ENCODE measurements around the gene GALNS.

Gene GALNS

GRCh38 chr16:88888461-88889387 lies 32.0 kb upstream of the GALNS start:
- DNase-seq = no peak

- DNase-seq = no peak
Observed at GRCh38 chr16:88888057-88888456, 31.3 kb upstream of the GALNS start.

GRCh38 chr16:88886845-88887521 lies 30.2 kb upstream of the GALNS start:
- DNase-seq = no peak

- DNase-seq = no peak
Observed at GRCh38 chr16:88886420-88886844, 29.7 kb upstream of the GALNS start.

GRCh38 chr16:88885693-88886280 lies 29.0 kb upstream of the GALNS start:
- DNase-seq = no peak

- DNase-seq = no peak
Observed at GRCh38 chr16:88884569-88885271, 28.0 kb upstream of the GALNS start.

GRCh38 chr16:88883946-88884345 lies 27.2 kb upstream of the GALNS start:
- DNase-seq = no peak

- DNase-seq = no peak
Observed at GRCh38 chr16:88883117-88883895, 26.6 kb upstream of the GALNS start.

GRCh38 chr16:88882358-88883030 lies 25.7 kb upstream of the GALNS start:
- no peak for DNase-seq

GRCh38 chr16:88881675-88882357 lies 25.1 kb upstream of the GALNS start:
- DNase-seq = no peak

GRCh38 chr16:88881007-88881615 lies 24.4 kb upstream of the GALNS start:
- DNase-seq = no peak

- DNase-seq = no peak
Observed at GRCh38 chr16:88880226-88881006, 23.7 kb upstream of the GALNS start.

GRCh38 chr16:88879788-88880055 lies 23.0 kb upstream of the GALNS start:
- no peak for DNase-seq

GRCh38 chr16:88878967-88879787 lies 22.4 kb upstream of the GALNS start:
- DNase-seq = no peak

GRCh38 chr16:88878356-88878755 lies 21.6 kb upstream of the GALNS start:
- DNase-seq = no peak

GRCh38 chr16:88877564-88878289 lies 21.0 kb upstream of the GALNS start:
- no peak for DNase-seq

GRCh38 chr16:88876942-88877526 lies 20.3 kb upstream of the GALNS start:
- no peak for DNase-seq

GRCh38 chr16:88875703-88876234 lies 19.0 kb upstream of the GALNS start:
- no peak for DNase-seq
